Trophoblast cell (in vitro differentiated cells and primary cell): Measurements from ENCODE around the gene ASB11.
A peak's percentile ranks its signal among the peaks of the same experiment; 100 is the strongest.

Experiments
- DNase-seq, 2 donors: peaks; one replicate each; pipeline ENCODE4 v3.0.0-alpha.2; 2016
- H2AFZ ChIP-seq: 2 replicates; pipeline ENCODE4 v1.6.1; 2013; ENCODE audit warnings: low read length, moderate library complexity, mild to moderate bottlenecking; ENCODE audit not compliant: insufficient read depth, poor library complexity
- H2AK5ac ChIP-seq: 2 replicates; pipeline ENCODE4 v1.6.1; 2013; ENCODE audit warnings: mild to moderate bottlenecking, low read length
- H2BK120ac ChIP-seq: 2 replicates; pipeline ENCODE4 v1.6.1; 2013; ENCODE audit warnings: low read length, mild to moderate bottlenecking, moderate library complexity; ENCODE audit not compliant: insufficient read depth, poor library complexity
- H2BK12ac ChIP-seq: 2 replicates; pipeline ENCODE4 v1.6.1; 2013; ENCODE audit warnings: mild to moderate bottlenecking, low read length, moderate library complexity
- H2BK5ac ChIP-seq: 2 replicates; pipeline ENCODE4 v1.6.1; 2013; ENCODE audit warnings: low read length, low read depth, moderate library complexity, mild to moderate bottlenecking; ENCODE audit not compliant: poor library complexity
- H3K14ac ChIP-seq: 2 replicates; pipeline ENCODE4 v1.6.1; 2013; ENCODE audit warnings: mild to moderate bottlenecking, low read length
- H3K18ac ChIP-seq: 2 replicates; pipeline ENCODE4 v1.6.1; 2013; ENCODE audit warnings: mild to moderate bottlenecking, low read length
- H3K23ac ChIP-seq: 2 replicates; pipeline ENCODE4 v1.6.1; 2013; ENCODE audit warnings: low read length
- H3K27ac ChIP-seq: 2 replicates; pipeline ENCODE4 v1.5.1; 2013; ENCODE audit warnings: low read depth, mild to moderate bottlenecking, inconsistent platforms, low read length, moderate library complexity
- H3K27me3 ChIP-seq: 2 replicates; pipeline ENCODE4 v1.6.1; 2013; ENCODE audit warnings: inconsistent platforms, mild to moderate bottlenecking, low read length, moderate library complexity; ENCODE audit not compliant: insufficient read depth
- H3K36me3 ChIP-seq, 2 experiments: 1 replicate in 1 of 2; 2 replicates in 1 of 2; pipeline ENCODE4 v1.6.1; 2013; ENCODE audit warnings: low read length in 2 of 2, mild to moderate bottlenecking in 2 of 2, moderate library complexity in 1 of 2; ENCODE audit not compliant: insufficient read depth in 2 of 2, control insufficient read depth in 1 of 2
- H3K4ac ChIP-seq: 2 replicates; pipeline ENCODE4 v1.6.1; 2013; ENCODE audit warnings: low read depth, mild to moderate bottlenecking, low read length, moderate library complexity
- H3K4me1 ChIP-seq, 2 experiments: 1 replicate in 1 of 2; 2 replicates in 1 of 2; pipeline ENCODE4 v1.6.1; 2013; ENCODE audit warnings: low read length in 2 of 2, mild to moderate bottlenecking in 2 of 2, moderate library complexity in 1 of 2; ENCODE audit not compliant: insufficient read depth in 2 of 2, control insufficient read depth in 1 of 2
- H3K4me2 ChIP-seq: 2 replicates; pipeline ENCODE4 v1.6.1; 2013; ENCODE audit warnings: inconsistent platforms, mild to moderate bottlenecking, low read length, moderate library complexity
- H3K4me3 ChIP-seq: 2 replicates; pipeline ENCODE4 v1.5.1; 2013; ENCODE audit warnings: mild to moderate bottlenecking, low read depth, low read length, inconsistent platforms
- H3K79me1 ChIP-seq: one replicate; pipeline ENCODE4 v1.6.1; 2013; ENCODE audit warnings: low read length
- H3K79me2 ChIP-seq: 2 replicates; pipeline ENCODE4 v1.6.1; 2013; ENCODE audit warnings: low read length, mild to moderate bottlenecking; ENCODE audit not compliant: control insufficient read depth, insufficient read depth, poor library complexity
- H3K9ac ChIP-seq: 2 replicates; pipeline ENCODE4 v1.6.1; 2013; ENCODE audit warnings: mild to moderate bottlenecking, low read length
- H3K9me3 ChIP-seq: 2 replicates; pipeline ENCODE4 v1.6.1; 2013; ENCODE audit warnings: low read depth, mild to moderate bottlenecking, control low read depth, inconsistent platforms, low read length; ENCODE audit not compliant: insufficient read depth
- H4K12ac ChIP-seq: 2 replicates; pipeline ENCODE4 v1.6.1; 2013; ENCODE audit warnings: low read depth, mild to moderate bottlenecking, low read length, moderate library complexity
- H4K8ac ChIP-seq: 2 replicates; pipeline ENCODE4 v1.6.1; 2013; ENCODE audit warnings: low read depth, mild to moderate bottlenecking, low read length, moderate library complexity
- H4K91ac ChIP-seq: one replicate; pipeline ENCODE4 v1.6.1; 2013; ENCODE audit warnings: low read depth, mild to moderate bottlenecking, low read length, moderate library complexity
- WGBS: extraction: QIAGEN DNeasy Blood & Tissue Kit; methylation state at CpG from one replicate; pipeline ENCODE4 v1.1.7; 2013; ENCODE audit warnings: missing lambda C conversion rate; ENCODE audit not compliant: insufficient read length, insufficient coverage; ENCODE audit errors: extremely low coverage; 5-methylcytosine and 5-hydroxymethylcytosine counted together

The ASB11 gene

GRCh38 chrX:15350329-15350996, 35.0 kb upstream of the ASB11 start:
- no peak for DNase-seq
- Histone ChIP-seq H3K27ac (no peak overlapping the region), H3K9ac (no peak overlapping the region), H2AK5ac (no peak overlapping the region), H3K79me1 (no peaks in the 10 kb centered on the region), H2BK12ac (no peak overlapping the region), H4K8ac (no peak overlapping the region), H3K9me3 (no peaks in the 10 kb centered on the region), H3K79me2 (no peaks in the 10 kb centered on the region), H3K27me3 (no peaks in the 10 kb centered on the region), H3K23ac (no peak overlapping the region), H2BK5ac (no peak overlapping the region), H3K36me3 (no peaks in the 10 kb centered on the region), H4K12ac (no peak overlapping the region), H3K4me1 (no peaks in the 10 kb centered on the region), H3K4ac (no peak overlapping the region), H2AFZ (no peak overlapping the region), H3K4me3 (no peak overlapping the region), H4K91ac (no peak overlapping the region), H3K18ac (no peak overlapping the region), H2BK120ac (no peak overlapping the region), H3K14ac (no peak overlapping the region), H3K4me2 (no peak overlapping the region)
- WGBS = no CpG with 5 or more reads among the region's 8 CpGs

GRCh38 chrX:15349046-15349445, 33.6 kb upstream of the ASB11 start:
- H3K14ac ChIP-seq = no peak overlapping the region
- no peaks in the 10 kb centered on the region for H3K27me3 ChIP-seq
- no peak overlapping the region for H4K12ac ChIP-seq
- no peak overlapping the region for H2BK120ac ChIP-seq
- H2AK5ac ChIP-seq = no peak overlapping the region
- H3K4me2 ChIP-seq = no peak overlapping the region
- H3K4me3 ChIP-seq = no peak overlapping the region
- no peaks in the 10 kb centered on the region for H3K4me1 ChIP-seq
- H3K36me3 ChIP-seq = no peaks in the 10 kb centered on the region
- no CpG with 5 or more reads among the region's 2 CpGs for WGBS
- H3K9ac ChIP-seq = no peak overlapping the region
- no peak overlapping the region for H2AFZ ChIP-seq
- no peaks in the 10 kb centered on the region for H3K79me1 ChIP-seq
- H4K91ac ChIP-seq = no peak overlapping the region
- no peak overlapping the region for H3K27ac ChIP-seq
- H3K18ac ChIP-seq = no peak overlapping the region
- no peaks in the 10 kb centered on the region for H3K9me3 ChIP-seq
- no peak overlapping the region for H3K23ac ChIP-seq
- no peak overlapping the region for H2BK12ac ChIP-seq
- no peak overlapping the region for H4K8ac ChIP-seq
- no peaks in the 10 kb centered on the region for H3K79me2 ChIP-seq
- no peak overlapping the region for H2BK5ac ChIP-seq
- H3K4ac ChIP-seq = no peak overlapping the region
- peak; percentile 17 to 77 for DNase-seq

GRCh38 chrX:15345976-15346375, 30.5 kb upstream of the ASB11 start:
- Histone ChIP-seq H4K12ac (no peak overlapping the region), H3K36me3 (no peaks in the 10 kb centered on the region), H3K4me1 (no peaks in the 10 kb centered on the region), H2BK120ac (no peak overlapping the region), H2BK5ac (no peak overlapping the region), H3K18ac (no peak overlapping the region), H3K9me3 (no peaks in the 10 kb centered on the region), H3K27me3 (no peaks in the 10 kb centered on the region), H4K8ac (no peak overlapping the region), H3K27ac (no peak overlapping the region), H3K9ac (no peak overlapping the region), H3K79me2 (no peaks in the 10 kb centered on the region), H2AFZ (no peak overlapping the region), H3K14ac (no peak overlapping the region), H3K4ac (no peak overlapping the region), H2AK5ac (no peak overlapping the region), H3K23ac (no peak overlapping the region), H4K91ac (no peak overlapping the region), H3K4me2 (no peak overlapping the region), H3K4me3 (no peak overlapping the region), H2BK12ac (no peak overlapping the region), H3K79me1 (no peaks in the 10 kb centered on the region)
- DNase-seq = no peak
- no CpG with 5 or more reads among the region's 3 CpGs for WGBS

GRCh38 chrX:15344106-15344505, 28.7 kb upstream of the ASB11 start:
- Histone ChIP-seq H3K9me3 (no peaks in the 10 kb centered on the region), H3K4me3 (no peak overlapping the region), H4K91ac (no peak overlapping the region), H2AK5ac (no peak overlapping the region), H3K9ac (no peak overlapping the region), H3K27ac (no peak overlapping the region), H3K4me1 (no peaks in the 10 kb centered on the region), H2BK12ac (no peak overlapping the region), H3K18ac (no peak overlapping the region), H2BK5ac (no peak overlapping the region), H4K8ac (no peak overlapping the region), H2AFZ (no peak overlapping the region), H2BK120ac (no peak overlapping the region), H3K23ac (no peak overlapping the region), H3K36me3 (no peaks in the 10 kb centered on the region), H4K12ac (no peak overlapping the region), H3K27me3 (no peaks in the 10 kb centered on the region), H3K14ac (no peak overlapping the region), H3K79me2 (no peaks in the 10 kb centered on the region), H3K79me1 (no peaks in the 10 kb centered on the region), H3K4me2 (no peak overlapping the region), H3K4ac (no peak overlapping the region)
- no peak for DNase-seq
